K562 (cell line): ENCODE measurements around the gene VPS18. TPM values are rescaled to one million over a fixed set of nuclear protein-coding genes. Genes with fewer than 3 reads are reported as not detected.
A peak's percentile ranks its signal among the peaks of the same experiment; 100 is the strongest.

Experiments used
- ATAC-seq: fragments of 200-7000 bp; cut with Tn5 transposase; 3 replicates; pipeline ENCODE4 v1.9.1; 2020; ENCODE audit warnings: moderate library complexity
- BruUV-seq: library from RNA; stranded (reverse); fragments of 400-500 nt; replicated peaks from 2 replicates; lab custom pipeline; 2021; lab: Mats Ljungman, UMichigan
- CTCF ChIA-PET: fragments of 300-600 bp; formaldehyde crosslinking; extraction: SDS; loops from one replicate; lab custom pipeline; 2021; ENCODE audit warnings: low intra/inter-chr PET ratio; lab: Yijun Ruan, JAX
- POLR2A ChIA-PET: fragments of 300-600, 350-650 bp; sonication (Branson Sonifier 250); formaldehyde crosslinking; extraction: SDS; loops from one replicate; lab custom pipeline; 2021; ENCODE audit warnings: antibody characterized with exemption, inconsistent platforms; lab: Yijun Ruan, JAX
- DNase-seq, 4 experiments: peaks; one replicate each; pipeline versions ENCODE4 v3.0.0 to v3.0.0-alpha.2; 2011 to 2018; ENCODE audit warnings: low spot score in 3 of 4, mixed read lengths in 3 of 4; ENCODE audit errors: extremely low read depth in 1 of 4
- FAIRE-seq: peaks from 2 replicates; lab custom pipeline; 2011; peaks lifted over from hg19 to GRCh38; lab: Jason Lieb, UNC
- H2AFZ ChIP-seq: 2 replicates; pipeline ENCODE4 v1.6.0; 2011; ENCODE audit warnings: low read depth, low read length, control low read depth, inconsistent platforms
- H3K27ac ChIP-seq: fragments of 200-600 bp; 3 replicates; pipeline ENCODE4 v1.8.0; 2011; ENCODE audit warnings: low read depth, mild to moderate bottlenecking, control low read depth, inconsistent platforms, low read length, moderate library complexity, mixed read lengths; ENCODE audit errors: extremely low read depth
- H3K27me3 ChIP-seq, 2 experiments: fragments of 300-600 bp in 1 of 2; 2 replicates in 1 of 2; 3 replicates in 1 of 2; pipeline versions ENCODE4 v1.6.0 to v1.8.0; 2011; ENCODE audit warnings: inconsistent platforms in 2 of 2, low read length in 2 of 2, mild to moderate bottlenecking in 1 of 2, mixed read lengths in 1 of 2, moderate library complexity in 1 of 2; ENCODE audit not compliant: control insufficient read depth in 2 of 2, insufficient read depth in 2 of 2
- H3K36me3 ChIP-seq: fragments of 300-600 bp; 3 replicates; pipeline ENCODE4 v1.8.0; 2011; ENCODE audit warnings: mild to moderate bottlenecking, low read length, inconsistent platforms; ENCODE audit not compliant: control insufficient read depth, insufficient read depth
- H3K4me1 ChIP-seq, 2 experiments: fragments of 200-600 bp in 1 of 2; replicated peaks in 1 of 2; 2 replicates in 1 of 2; 3 replicates in 1 of 2; pipeline versions ENCODE4 v1.5.1 to v1.8.0; 2011; ENCODE audit warnings: inconsistent platforms in 2 of 2, low read length in 2 of 2, mild to moderate bottlenecking in 1 of 2, mixed read lengths in 1 of 2, moderate library complexity in 1 of 2; ENCODE audit not compliant: control insufficient read depth in 2 of 2, insufficient read depth in 2 of 2
- H3K4me2 ChIP-seq: 2 replicates; pipeline ENCODE4 v1.6.1; 2011; ENCODE audit warnings: low read length, control low read depth, inconsistent platforms, mixed read lengths; ENCODE audit not compliant: insufficient read depth
- H3K4me3 ChIP-seq: fragments of 200-600 bp; sonication (generic), shearing (Covaris generic); 2 replicates; pipeline ENCODE4 v1.5.1; 2016; ENCODE audit warnings: control low read depth, inconsistent platforms
- H3K79me2 ChIP-seq: fragments of 200-600 bp; 3 replicates; pipeline ENCODE4 v1.8.0; 2011; ENCODE audit warnings: low read length, inconsistent platforms; ENCODE audit not compliant: control insufficient read depth, insufficient read depth
- H3K9ac ChIP-seq, 2 experiments: 2 replicates each; pipeline versions ENCODE4 v1.6.0 to v1.6.1; 2011; ENCODE audit warnings: low read depth in 2 of 2, low read length in 2 of 2, control low read depth in 1 of 2, inconsistent platforms in 1 of 2, mild to moderate bottlenecking in 1 of 2, mixed read lengths in 1 of 2; ENCODE audit not compliant: insufficient read depth in 1 of 2
- H3K9me1 ChIP-seq: one replicate; pipeline ENCODE4 v1.6.0; 2011; ENCODE audit warnings: inconsistent platforms, mild to moderate bottlenecking, low read length, moderate library complexity; ENCODE audit not compliant: control insufficient read depth, insufficient read depth
- H3K9me3 ChIP-seq: replicated peaks from 2 replicates; pipeline ENCODE4 v1.5.1; 2011; ENCODE audit warnings: low read depth, low read length, inconsistent platforms; ENCODE audit not compliant: control insufficient read depth, insufficient read depth
- H4K20me1 ChIP-seq: replicated peaks from 2 replicates; pipeline ENCODE4 v1.6.1; 2011; ENCODE audit warnings: low read length, inconsistent platforms, mixed read lengths; ENCODE audit not compliant: control insufficient read depth, insufficient read depth
- AFF1 ChIP-seq, 2 experiments: fragments of 450-650 bp; IDR thresholded peaks; 2 replicates each; pipeline ENCODE4 v1.6.1; 2018; ENCODE audit warnings: mild to moderate bottlenecking in 2 of 2, low read depth in 1 of 2; ENCODE audit not compliant: partially characterized antibody in 2 of 2
- BRD9 ChIP-seq: fragments of 450-650 bp; IDR thresholded peaks from 2 replicates; pipeline ENCODE4 v1.6.1; 2018; ENCODE audit warnings: low read depth; ENCODE audit not compliant: partially characterized antibody
- CBX2 ChIP-seq: fragments of 200-600 bp; sonication (generic); IDR thresholded peaks from one replicate; pipeline ENCODE4 v1.6.1; 2012; ENCODE audit warnings: mild to moderate bottlenecking, low read length, inconsistent platforms; ENCODE audit not compliant: insufficient read depth, poor library complexity, severe bottlenecking
- CBX3 ChIP-seq, 2 experiments: IDR thresholded peaks; 1 replicate in 1 of 2; 2 replicates in 1 of 2; pipeline ENCODE4 v1.6.1; 2012; ENCODE audit warnings: inconsistent platforms in 2 of 2, low read length in 2 of 2, borderline replicate concordance in 1 of 2, control low read depth in 1 of 2
- CHD2 ChIP-seq: IDR thresholded peaks from 2 replicates; pipeline ENCODE4 v1.6.1; 2011; ENCODE audit warnings: low read depth, low read length
- DACH1 ChIP-seq: fragments of 450-650 bp; IDR thresholded peaks from 2 replicates; pipeline ENCODE4 v1.6.1; 2018; ENCODE audit not compliant: partially characterized antibody
- ELF1 ChIP-seq: fragments of 200-800 bp; sonication (Bioruptor generic); IDR thresholded peaks from 2 replicates; pipeline ENCODE4 v1.6.1; 2016; ENCODE audit warnings: missing genetic modification characterization, missing compliant biosample characterization
- HCFC1 ChIP-seq: IDR thresholded peaks from 2 replicates; pipeline ENCODE4 v1.6.1; 2012; ENCODE audit warnings: low read depth, low read length, improper control_type of control experiment
- MEIS2 ChIP-seq: fragments of 450-650 bp; IDR thresholded peaks from 2 replicates; pipeline ENCODE4 v1.6.1; 2014; ENCODE audit warnings: mild to moderate bottlenecking; ENCODE audit not compliant: partially characterized antibody
- NCOA6 ChIP-seq: fragments of 450-650 bp; IDR thresholded peaks from 2 replicates; pipeline ENCODE4 v1.6.1; 2017; ENCODE audit warnings: mild to moderate bottlenecking
- NCOR1 ChIP-seq: fragments of 450-650 bp; IDR thresholded peaks from 2 replicates; pipeline ENCODE4 v1.6.1; 2016; ENCODE audit warnings: mild to moderate bottlenecking, moderate library complexity
- NEUROD1 ChIP-seq: fragments of 150-350 bp; IDR thresholded peaks from 2 replicates; pipeline ENCODE4 v1.6.1; 2014; ENCODE audit warnings: borderline replicate concordance, low read length, low read depth; ENCODE audit not compliant: partially characterized antibody
- NFXL1 ChIP-seq: fragments of 450-650 bp; formaldehyde crosslinking; IDR thresholded peaks from 2 replicates; pipeline ENCODE4 v1.4.0; 2021; ENCODE audit warnings: mild to moderate bottlenecking
- SRSF7 ChIP-seq: fragments of 200-400 bp; formaldehyde crosslinking; optimal IDR thresholded peaks from 2 replicates; pipeline ENCODE3; 2017; ENCODE audit warnings: mild to moderate bottlenecking, low read depth, low read length
- ZFX ChIP-seq: sonication (generic); formaldehyde crosslinking; IDR thresholded peaks from 2 replicates; pipeline ENCODE4 v1.8.0; 2022; ENCODE audit warnings: mild to moderate bottlenecking, missing genetic modification reagents, moderate library complexity
- ZNF134 ChIP-seq: fragments of 250-450 bp; sonication (Bioruptor Pico); conservative IDR thresholded peaks from 2 replicates; pipeline ENCODE4 v1.4.0; 2020
- ZNF717 ChIP-seq: fragments of 250-450 bp; sonication (Bioruptor Pico); IDR thresholded peaks from 2 replicates; pipeline ENCODE4 v1.5.0; 2021
- WGBS: fragments of 100-300 bp; shearing (Covaris generic); methylation state at CpG from one replicate; pipeline ENCODE4 v1.1.6; 2016; ENCODE audit warnings: low coverage, mixed read lengths; ENCODE audit not compliant: insufficient coverage; ENCODE audit errors: missing lambda C conversion rate; 5-methylcytosine and 5-hydroxymethylcytosine counted together
- in situ Hi-C: fragments of 300-500 bp; cut with MboI; formaldehyde crosslinking; loops from 4 replicates; pipeline ENCODE4 v1.15.0; 2018; ENCODE audit warnings: inconsistent platforms, mixed read lengths
- intact Hi-C: fragments of 100-400 bp; cut with micrococcal nuclease; formaldehyde crosslinking; loops from 2 replicates; pipeline ENCODE4 v1.14.2; 2022
- polyA plus RNA-seq, 8 experiments: library from polyadenylated mRNA; depleted of rRNA in 4 of 8; stranded (reverse) in 5 of 8; unstranded in 3 of 8; fragments of >200 nt; fragmentation: Nextera tagmentation in 2 of 8; fragmentation: Illumina TruSeq in 1 of 8; extraction: Ambion mirVana in 2 of 8; extraction: Trizol in 1 of 8; gene quantifications; 2 replicates each; pipeline versions ENCODE4 v1.2.1 to v1.2.3, GENCODE V29; 2011 to 2014; ENCODE audit warnings: inconsistent platforms in 1 of 8, missing spikeins in 1 of 8
- total RNA-seq, 7 experiments: library from RNA; depleted of rRNA in 6 of 7; stranded (reverse); fragments of >200 nt in 6 of 7; fragmentation: Illumina TruSeq in 2 of 7; extraction: Trizol in 2 of 7; gene quantifications; 2 replicates each; pipeline versions ENCODE4 v1.2.1 to v1.2.3, GENCODE V29; 2011 to 2021; ENCODE audit warnings: low replicate concordance in 1 of 7
- TF ChIP-seq, protein P1 (sequence below): sonication (generic); formaldehyde crosslinking; IDR thresholded peaks from 2 replicates; pipeline ENCODE4 v1.8.1; 2022; ENCODE audit warnings: missing genetic modification reagents

The VPS18 gene
- total and polyA plus RNA-seq, 9 of the 15 experiments (the other 6 are each of a cell fraction or from before 2014, with no cell fraction given) = 0.73 to 19.9 (median 8.5) TPM

DNA sequence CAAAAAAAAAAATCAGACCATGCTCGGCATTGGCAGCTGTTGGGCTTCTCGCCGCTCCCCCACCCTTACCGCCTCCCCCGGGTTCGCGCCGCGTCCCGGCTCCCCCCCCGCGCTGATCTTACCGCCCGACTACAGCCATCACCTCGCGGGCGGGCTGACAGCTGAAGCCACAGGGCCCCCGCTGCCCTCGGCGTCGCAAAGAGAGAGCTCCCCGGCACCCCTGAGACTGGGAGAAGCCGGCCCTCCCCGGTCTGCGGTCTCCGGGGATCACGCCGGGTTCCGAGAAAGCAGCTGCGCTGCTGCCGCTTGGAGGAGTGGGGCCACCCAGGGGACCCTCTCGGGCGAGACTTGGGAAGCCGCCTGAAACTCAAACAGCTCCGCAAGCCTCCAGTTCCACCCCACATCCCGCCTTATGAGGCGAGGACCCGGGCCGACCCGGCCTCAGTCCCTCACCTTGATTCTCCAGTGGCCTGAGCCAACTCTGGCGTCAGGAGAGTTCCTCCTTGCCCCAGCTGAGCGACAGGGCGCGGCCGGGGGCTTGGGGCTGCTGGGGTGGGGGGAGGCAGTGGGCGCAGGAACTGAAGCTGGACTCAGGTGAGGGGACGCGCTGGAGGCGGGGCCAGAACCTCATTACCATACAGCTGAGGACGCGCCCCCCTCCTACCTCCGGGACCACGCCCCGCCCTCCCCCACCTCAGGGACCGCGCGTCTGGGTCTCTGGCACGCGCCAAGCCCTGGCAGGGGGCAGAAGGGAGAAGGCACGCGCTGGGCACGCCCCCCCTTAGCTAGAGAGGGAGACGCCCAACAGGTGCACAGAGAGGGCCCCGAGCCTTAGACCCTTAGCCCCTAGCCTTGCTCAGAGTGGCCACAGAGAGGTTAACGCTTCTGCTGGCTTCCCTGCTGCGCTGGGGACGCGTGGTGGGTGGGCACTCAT is 33.9 kb downstream of the VPS18 start:
- no peak overlapping the region for H3K27ac ChIP-seq
- WGBS = 2% methylated on average over 36 of the region's 68 CpGs
- ChIA-PET POLR2A (interaction anchor here (0.7 to 1.1 kb wide), 8 partner anchors 13 to 1735 kb away, joined by 3 to 6 read pairs (median 4); no protein-coding TSS in a partner anchor), CTCF (no interaction called here)
- H3K9me3 ChIP-seq = no peaks in the 10 kb centered on the region
- 0 out of 2 replicates have a peak, but pooled peaks cover 4% of the 10 kb centered on the region for H4K20me1 ChIP-seq
- H3K4me3 ChIP-seq = peak overlapping the region; percentile 54
- DNase-seq (peak; percentile 64 to 78 (median 72)), ATAC-seq (peak; percentile 36), FAIRE-seq (no peak)
- no peaks in the 10 kb centered on the region for H3K36me3 ChIP-seq
- no peaks in the 10 kb centered on the region for H3K9me1 ChIP-seq
- H3K9ac ChIP-seq = peak overlapping the region in 1 of 2 experiments; percentile 91; a peak in 2 of 4 replicates
- H3K79me2 ChIP-seq = no peaks in the 10 kb centered on the region
- H3K27me3 ChIP-seq = peaks cover 0 to 19% of the 10 kb centered on the region in 2 experiments; a peak in 2 of 5 replicates
- intact Hi-C loops (no loop called here), in situ Hi-C loops (no loop called here)
- H3K4me1 ChIP-seq = peaks cover 12 to 71% of the 10 kb centered on the region in 2 experiments
- BruUV-seq = no TSS peak
- H3K4me2 ChIP-seq = peak overlapping the region; percentile 75
- peak overlapping the region; percentile 94 for H2AFZ ChIP-seq
- TF ChIP-seq CBX3 (IDR thresholded peaks at IDR 0.05; ENCODE audit: borderline replicate concordance in 1 of 2, low read length in 2 of 2) (no peak), NCOR1 (no peak), BRD9 (no peak), SRSF7 (no peak), AFF1 (IDR thresholded peaks at IDR 0.05; ENCODE audit: low read depth in 1 of 2, partially characterized antibody in 2 of 2) (no peak), NEUROD1 (no peak), CHD2 (no peak), NCOA6 (no peak), ZNF134 (no peak), MEIS2 (peak; percentile 23), ZFX (no peak), NFXL1 (CRISPR knock-in tag) (no peak), HCFC1 (no peak), ZNF717 (CRISPR knock-in tag) (no peak), ELF1 (no peak), CBX2 (no peak), DACH1 (no peak)
- TF ChIP-seq, protein P1, sequence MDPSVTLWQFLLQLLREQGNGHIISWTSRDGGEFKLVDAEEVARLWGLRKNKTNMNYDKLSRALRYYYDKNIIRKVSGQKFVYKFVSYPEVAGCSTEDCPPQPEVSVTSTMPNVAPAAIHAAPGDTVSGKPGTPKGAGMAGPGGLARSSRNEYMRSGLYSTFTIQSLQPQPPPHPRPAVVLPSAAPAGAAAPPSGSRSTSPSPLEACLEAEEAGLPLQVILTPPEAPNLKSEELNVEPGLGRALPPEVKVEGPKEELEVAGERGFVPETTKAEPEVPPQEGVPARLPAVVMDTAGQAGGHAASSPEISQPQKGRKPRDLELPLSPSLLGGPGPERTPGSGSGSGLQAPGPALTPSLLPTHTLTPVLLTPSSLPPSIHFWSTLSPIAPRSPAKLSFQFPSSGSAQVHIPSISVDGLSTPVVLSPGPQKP = no peak
